Measurements from ENCODE around the gene LMO4.

LMO4 gene

GRCh38 chr1:87362063-87362833 is 33.6 kb downstream of the LMO4 start:
- DNase-seq (ENCODE audit: low read depth), result no peak

- DNase-seq (ENCODE audit: low read depth), result no peak
Measured at GRCh38 chr1:87362834-87363426, 34.2 kb downstream of the LMO4 start.

GRCh38 chr1:87367549-87367948 is 38.9 kb downstream of the LMO4 start:
- DNase-seq (ENCODE audit: low read depth), result no peak

GRCh38 chr1:87368907-87369306 is 40.2 kb downstream of the LMO4 start:
- DNase-seq (ENCODE audit: low read depth), result no peak

GRCh38 chr1:87369736-87370478 is 41.2 kb downstream of the LMO4 start:
- no peak for DNase-seq (ENCODE audit: low read depth)

- DNase-seq (ENCODE audit: low read depth), result no peak
Measured at GRCh38 chr1:87370544-87370943, 41.9 kb downstream of the LMO4 start.

GRCh38 chr1:87379306-87379705 is 50.6 kb downstream of the LMO4 start:
- no peak for DNase-seq (ENCODE audit: low read depth)

- DNase-seq (ENCODE audit: low read depth), result no peak
Measured at GRCh38 chr1:87386217-87386790, 57.6 kb downstream of the LMO4 start.

- no peak for DNase-seq (ENCODE audit: low read depth)
Measured at GRCh38 chr1:87388411-87388810, 59.7 kb downstream of the LMO4 start.

- no peak for DNase-seq (ENCODE audit: low read depth)
Measured at GRCh38 chr1:87389011-87389410, 60.3 kb downstream of the LMO4 start.

DNA sequence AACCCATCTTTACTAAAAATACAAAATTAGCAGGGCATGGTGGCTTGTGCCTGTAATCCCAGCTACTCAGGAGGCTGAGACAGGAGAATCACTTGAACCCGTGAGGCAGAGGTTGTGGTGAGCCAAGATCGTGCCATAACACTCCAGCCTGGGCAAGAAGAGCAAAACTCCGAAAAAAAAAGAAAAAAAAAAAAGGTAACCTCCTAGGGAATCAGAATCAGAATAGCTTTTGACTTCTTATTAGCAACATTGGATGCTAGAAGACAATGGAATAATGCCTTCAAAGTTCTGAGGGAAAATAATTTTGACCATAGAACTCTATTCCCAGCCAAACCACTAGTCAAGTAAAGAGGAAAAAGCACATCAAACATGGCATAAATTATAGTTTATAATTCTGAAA is 60.9 kb downstream of the LMO4 start:
- DNase-seq (ENCODE audit: low read depth), result no peak

DNA sequence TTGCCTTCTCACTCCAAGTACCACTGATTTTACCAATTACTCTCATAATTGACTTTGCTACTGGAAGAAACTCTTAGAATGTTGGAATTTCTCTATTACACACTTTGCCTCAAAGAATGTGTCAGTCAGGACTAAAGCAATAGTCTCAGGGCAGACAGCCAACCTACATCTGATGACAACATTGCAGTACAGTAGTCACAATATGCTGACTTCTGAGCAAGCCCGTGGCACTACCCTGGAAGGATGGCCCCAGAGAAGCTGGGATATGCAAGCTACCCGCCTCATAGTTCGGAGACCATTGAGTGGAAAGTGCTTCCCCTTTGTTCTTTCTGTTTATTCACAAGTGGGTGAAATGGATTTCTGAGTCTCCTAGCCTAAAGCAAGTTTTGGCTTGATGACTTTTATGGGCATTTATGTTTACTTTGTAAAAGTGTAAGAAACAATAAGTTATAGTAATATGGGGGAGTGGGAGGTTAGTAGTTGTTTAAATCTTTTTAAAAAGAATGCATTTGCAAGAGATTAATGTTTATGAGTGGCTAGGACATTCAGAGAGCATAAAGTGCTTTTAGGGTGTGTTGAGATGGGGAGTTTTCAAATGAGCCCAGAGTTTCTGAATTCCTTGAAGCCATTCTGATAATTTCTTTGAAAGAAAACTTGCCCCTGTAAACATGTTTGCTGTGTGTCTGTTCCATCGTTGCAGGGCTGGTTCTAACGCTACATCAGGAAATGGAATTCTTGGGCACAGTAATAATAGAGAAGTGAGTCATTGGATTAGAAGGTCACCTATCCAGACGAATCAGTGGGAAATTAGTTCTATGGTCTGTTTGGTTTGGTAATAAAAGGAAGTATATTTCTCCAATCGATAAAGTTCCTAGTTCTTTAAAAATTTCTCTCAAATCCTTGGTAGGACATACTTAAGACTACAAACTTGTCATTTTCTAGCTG is 63.8 kb downstream of the LMO4 start:
- peak; percentile 49 for DNase-seq (ENCODE audit: low read depth)

GRCh38 chr1:87393445-87394085 is 64.9 kb downstream of the LMO4 start:
- no peak for DNase-seq (ENCODE audit: low read depth)

DNA sequence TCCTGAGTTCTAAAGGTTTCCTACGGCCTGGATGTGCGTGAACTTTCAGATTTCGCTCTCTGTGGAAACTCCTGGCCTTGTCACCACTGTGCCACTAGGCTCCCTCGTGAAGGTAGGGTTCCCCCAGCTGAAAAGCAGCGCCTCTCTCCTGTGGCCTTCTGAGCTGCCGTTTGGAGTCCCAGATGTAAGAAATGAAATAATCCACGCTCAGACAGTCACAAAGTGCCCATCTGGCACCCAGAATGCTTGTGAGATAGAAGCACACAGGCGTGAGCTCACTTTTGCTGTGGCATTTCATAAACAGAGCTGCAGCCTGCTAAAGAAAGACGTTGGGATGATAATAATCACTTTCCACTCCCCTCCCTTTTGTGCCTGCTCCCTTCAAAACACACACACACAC is 65.8 kb downstream of the LMO4 start:
- DNase-seq (ENCODE audit: low read depth), result no peak

DNA sequence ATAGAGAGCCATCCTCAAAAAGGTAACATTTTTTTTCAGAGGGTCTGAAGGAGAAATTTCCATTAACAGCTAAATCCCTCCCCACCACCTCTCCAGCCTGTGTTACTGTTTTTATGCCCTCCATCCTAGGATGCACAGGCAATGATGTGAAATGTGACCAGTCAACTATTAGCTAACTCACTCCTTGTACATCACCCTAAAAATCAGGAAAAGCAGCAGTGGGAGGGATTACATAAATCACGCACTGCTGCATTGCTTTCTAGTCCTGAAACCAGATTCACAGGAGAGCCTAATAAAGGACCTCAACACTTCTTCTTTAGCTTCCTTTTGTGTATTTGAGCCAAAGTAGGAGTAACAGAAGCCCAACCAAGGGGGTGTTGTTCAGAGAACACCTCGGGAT is 66.3 kb downstream of the LMO4 start:
- no peak for DNase-seq (ENCODE audit: low read depth)

All from ELR (cell line).